Prostate gland (tissue), 2 donors: ENCODE results near the gene CHRD. TPM values are rescaled to one million over a fixed set of nuclear protein-coding genes. Genes with fewer than 3 reads are reported as not detected.

Experiments used
- DNase-seq: peaks from one replicate; pipeline ENCODE4 v3.0.0-alpha.2; 2019; ENCODE audit warnings: low spot score
- H3K27ac ChIP-seq, 2 donors: fragments of 200-600 bp; sonication (generic); 2 replicates each; pipeline ENCODE4 v1.5.1; 2017 to 2019
- H3K27me3 ChIP-seq: fragments of 200-600 bp; sonication (generic); replicated peaks from 2 replicates; pipeline ENCODE4 v1.5.1; 2019; ENCODE audit not compliant: insufficient read depth
- H3K36me3 ChIP-seq, 2 donors: fragments of 200-600 bp; sonication (generic); 1 replicate in 1 of 2; 2 replicates in 1 of 2; pipeline versions ENCODE4 v1.5.1 to v1.8.1; 2017 to 2019
- H3K4me1 ChIP-seq: fragments of 200-600 bp; sonication (generic); replicated peaks from 2 replicates; pipeline ENCODE4 v1.5.1; 2019
- H3K4me3 ChIP-seq, 2 donors: fragments of 200-600 bp; sonication (generic); 2 replicates each; pipeline ENCODE4 v1.5.1; 2017 to 2019
- H3K9me3 ChIP-seq: fragments of 200-600 bp; sonication (generic); 2 replicates; pipeline ENCODE4 v1.5.1; 2017
- POLR2A ChIP-seq: fragments of 450-650 bp; IDR thresholded peaks from one replicate; pipeline ENCODE4 v1.6.1; 2016; ENCODE audit warnings: antibody characterized with exemption, mild to moderate bottlenecking
- POLR2AphosphoS5 ChIP-seq: sonication (generic); formaldehyde crosslinking; IDR thresholded peaks from one replicate; pipeline ENCODE4 v1.6.1; 2017; ENCODE audit warnings: antibody characterized with exemption
- WGBS: methylation state at CpG from one replicate; pipeline ENCODE4 v1.1.5; 2018; 5-methylcytosine and 5-hydroxymethylcytosine counted together
- intact Hi-C: fragments of 100-400 bp; cut with DNase I; formaldehyde crosslinking; loops from one replicate; pipeline ENCODE4 v1.14.2; 2022
- total RNA-seq, 2 donors: library from RNA; depleted of rRNA; stranded (reverse); fragments of >200 nt; gene quantifications; one replicate each; pipeline ENCODE4 v1.1.0, GENCODE V29; 2016
- TF ChIP-seq, protein P1 (sequence below), 4 experiments: fragments of 200-600 bp in 2 of 4; fragments of 450-650 bp in 2 of 4; sonication (generic) in 2 of 4; IDR thresholded peaks; 1 replicate in 3 of 4; 2 replicates in 1 of 4; pipeline ENCODE4 v1.5.1; 2016 to 2019; ENCODE audit warnings: antibody characterized with exemption in 4 of 4, mild to moderate bottlenecking in 2 of 4, moderate library complexity in 2 of 4

The CHRD gene
- total RNA-seq, 2 donors from 2014 or later: 2.5 to 8.0 TPM

DNA sequence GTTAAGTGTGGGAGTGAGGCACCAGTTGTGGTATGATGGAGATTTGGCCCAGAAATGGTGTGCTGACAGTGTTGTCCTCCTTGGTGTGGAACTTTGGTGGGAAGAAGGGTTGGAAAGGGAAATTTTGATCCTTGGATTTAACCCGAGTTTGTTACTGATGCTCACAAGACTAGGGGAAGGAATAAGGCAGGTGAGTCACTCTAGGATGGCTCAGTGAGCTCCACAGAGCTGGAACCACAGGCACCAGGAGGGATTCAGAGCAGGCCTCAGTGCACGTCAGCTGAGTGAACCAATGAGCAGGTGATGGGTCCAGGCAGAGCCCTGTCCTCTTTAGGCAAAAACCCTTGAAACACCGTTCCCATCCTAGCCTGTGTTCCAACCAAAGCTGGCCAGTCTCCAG, 11.4 kb downstream of the CHRD start:
- no peak overlapping the region for H3K27ac ChIP-seq
- 84% methylated on average over 3 of the region's 3 CpGs for WGBS
- TF ChIP-seq POLR2AphosphoS5: no peak
- TF ChIP-seq, protein P1, sequence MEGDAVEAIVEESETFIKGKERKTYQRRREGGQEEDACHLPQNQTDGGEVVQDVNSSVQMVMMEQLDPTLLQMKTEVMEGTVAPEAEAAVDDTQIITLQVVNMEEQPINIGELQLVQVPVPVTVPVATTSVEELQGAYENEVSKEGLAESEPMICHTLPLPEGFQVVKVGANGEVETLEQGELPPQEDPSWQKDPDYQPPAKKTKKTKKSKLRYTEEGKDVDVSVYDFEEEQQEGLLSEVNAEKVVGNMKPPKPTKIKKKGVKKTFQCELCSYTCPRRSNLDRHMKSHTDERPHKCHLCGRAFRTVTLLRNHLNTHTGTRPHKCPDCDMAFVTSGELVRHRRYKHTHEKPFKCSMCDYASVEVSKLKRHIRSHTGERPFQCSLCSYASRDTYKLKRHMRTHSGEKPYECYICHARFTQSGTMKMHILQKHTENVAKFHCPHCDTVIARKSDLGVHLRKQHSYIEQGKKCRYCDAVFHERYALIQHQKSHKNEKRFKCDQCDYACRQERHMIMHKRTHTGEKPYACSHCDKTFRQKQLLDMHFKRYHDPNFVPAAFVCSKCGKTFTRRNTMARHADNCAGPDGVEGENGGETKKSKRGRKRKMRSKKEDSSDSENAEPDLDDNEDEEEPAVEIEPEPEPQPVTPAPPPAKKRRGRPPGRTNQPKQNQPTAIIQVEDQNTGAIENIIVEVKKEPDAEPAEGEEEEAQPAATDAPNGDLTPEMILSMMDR (IDR thresholded peaks at IDR 0.05): no peak
- TF ChIP-seq POLR2A: no peak

DNA sequence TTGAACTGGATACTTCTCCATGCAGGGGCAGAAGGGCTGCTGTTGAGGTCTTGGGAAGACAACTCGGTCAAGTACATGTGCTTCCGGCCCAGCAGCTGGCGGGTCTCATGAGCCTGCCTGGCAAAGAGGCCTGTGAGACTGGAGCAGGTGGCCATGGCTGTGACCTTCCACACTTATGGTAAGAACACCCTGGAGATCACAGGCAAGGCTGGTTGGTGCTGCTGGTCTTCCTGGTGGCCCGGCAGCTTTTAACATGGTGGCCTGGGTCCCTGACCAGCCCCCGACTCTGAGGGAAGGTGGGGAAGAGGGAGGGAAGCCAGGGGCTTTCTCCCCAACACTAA, 15.4 kb downstream of the CHRD start:
- Histone ChIP-seq H3K27me3 (no peaks in the 10 kb centered on the region), H3K27ac (no peak overlapping the region), H3K9me3 (no peaks in the 10 kb centered on the region), H3K4me3 (no peak overlapping the region), H3K4me1 (no peaks in the 10 kb centered on the region), H3K36me3 (no peaks in the 10 kb centered on the region)
- TF ChIP-seq, protein P1 (IDR thresholded peaks at IDR 0.05): no peak
- TF ChIP-seq POLR2AphosphoS5: no peak
- TF ChIP-seq POLR2A: no peak
- intact Hi-C loops: no loop called here
- DNase-seq: no peak
- WGBS: 89% methylated on average over 4 of the region's 5 CpGs

More for the DNA sequence above, 11.4 kb downstream of the CHRD start:
- no peak for DNase-seq
- Histone ChIP-seq H3K4me1 (no peaks in the 10 kb centered on the region), H3K4me3 (no peak overlapping the region), H3K36me3 (no peaks in the 10 kb centered on the region), H3K27me3 (no peaks in the 10 kb centered on the region), H3K9me3 (no peaks in the 10 kb centered on the region)
- intact Hi-C loops: no loop called here

DNA sequence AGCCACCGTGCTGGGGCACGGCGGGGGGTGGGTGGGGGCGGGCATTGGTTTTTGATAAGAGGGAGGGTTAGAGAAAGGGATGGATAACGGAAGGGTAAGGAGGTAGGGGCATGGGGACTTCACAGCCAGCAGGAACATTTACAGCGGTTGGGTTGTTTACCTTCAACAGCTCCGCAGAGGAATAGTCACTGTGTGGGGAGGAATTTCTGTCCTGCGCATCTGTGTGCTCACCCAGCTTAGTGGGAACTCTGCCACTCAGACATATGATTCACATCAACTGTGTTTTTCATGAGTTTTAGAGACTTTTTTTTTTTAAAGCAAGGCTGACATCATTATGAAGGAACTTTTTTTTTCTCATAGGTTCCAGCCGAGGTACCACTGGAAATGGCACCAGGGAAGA, 19.6 kb downstream of the CHRD start:
- intact Hi-C loops: no loop called here
- no peak for DNase-seq
- Histone ChIP-seq H3K4me1 (no peaks in the 10 kb centered on the region), H3K27me3 (no peaks in the 10 kb centered on the region), H3K36me3 (no peaks in the 10 kb centered on the region), H3K9me3 (no peaks in the 10 kb centered on the region), H3K27ac (no peak overlapping the region), H3K4me3 (no peak overlapping the region)
- WGBS: 5% methylated on average over 4 of the region's 9 CpGs
- TF ChIP-seq, protein P1 (IDR thresholded peaks at IDR 0.05): no peak
- TF ChIP-seq POLR2A (no peak), POLR2AphosphoS5 (no peak)

DNA sequence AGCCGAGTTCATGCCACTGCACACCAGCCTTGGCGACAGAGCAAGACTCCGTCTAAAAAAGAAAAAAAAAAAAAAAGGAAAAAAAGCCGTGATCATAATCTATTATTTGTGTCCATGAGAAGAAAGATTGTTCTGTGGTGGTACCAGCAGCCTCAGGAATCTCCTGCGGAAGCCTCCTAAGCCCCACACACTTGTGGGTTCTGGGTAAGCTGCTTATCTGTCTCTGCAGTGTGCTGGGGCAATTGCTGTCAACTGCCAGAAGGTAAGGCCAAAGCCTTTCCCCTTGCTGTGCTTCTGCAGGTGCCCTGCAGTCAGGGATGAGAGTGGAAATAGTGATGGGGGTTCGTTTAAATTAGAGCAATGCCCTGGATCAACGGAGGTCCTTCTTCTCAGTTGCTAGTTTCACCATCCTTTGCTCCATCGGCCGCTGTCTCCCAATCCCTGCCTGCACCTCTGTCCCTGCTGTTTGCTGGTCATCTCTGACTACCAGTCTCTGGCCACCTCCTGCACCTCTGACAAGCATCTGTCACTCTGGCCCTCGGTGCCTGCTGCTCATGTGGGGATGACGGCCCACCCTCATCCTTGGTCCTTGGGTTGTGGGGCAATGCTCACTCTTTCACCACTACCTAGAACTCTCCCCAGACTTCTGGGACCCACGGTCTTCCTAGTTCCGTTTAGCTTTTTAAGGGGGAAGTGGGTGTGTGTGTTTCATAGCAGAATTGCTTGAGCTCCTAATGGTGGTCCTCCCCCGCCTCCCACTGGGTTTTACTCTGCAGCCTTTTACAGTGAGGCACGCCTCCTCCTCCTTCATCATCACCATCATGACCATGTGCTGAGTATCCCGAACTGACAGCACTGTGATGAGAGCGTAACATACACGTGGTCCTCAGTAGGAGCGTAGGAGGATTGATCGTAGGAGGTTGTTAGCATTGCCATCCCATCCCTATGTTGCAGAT, 25.5 kb downstream of the CHRD start:
- Histone ChIP-seq H3K9me3 (no peaks in the 10 kb centered on the region), H3K4me3 (no peak overlapping the region), H3K4me1 (no peaks in the 10 kb centered on the region), H3K36me3 (no peaks in the 10 kb centered on the region), H3K27me3 (no peaks in the 10 kb centered on the region), H3K27ac (no peak overlapping the region)
- TF ChIP-seq POLR2AphosphoS5 (no peak), POLR2A (no peak)
- TF ChIP-seq, protein P1 (IDR thresholded peaks at IDR 0.05): no peak
- 80% methylated on average over 20 of the region's 20 CpGs for WGBS
- DNase-seq: no peak
- intact Hi-C loops: no loop called here
